Islet precursor cell (in vitro differentiated cells): ENCODE results near the gene CENPO.

Experiments
- DNase-seq: peaks from one replicate; pipeline ENCODE4 v3.0.0-alpha.2; 2018

CENPO gene

GRCh38 chr2:24792874-24793760 lies at the start of gene CENPO, which contains the start of gene PTRHD1:
CENPO (plus strand) TSS chr2:24793425; CDS start chr2:24793920, 495 bp downstream.
PTRHD1 (minus strand) TSS chr2:24793391; CDS start chr2:24793377, 14 bp downstream.
- peak; percentile 99 for DNase-seq

GRCh38 chr2:24743924-24744323 lies 49.3 kb upstream of the CENPO start:
- no peak for DNase-seq

DNA sequence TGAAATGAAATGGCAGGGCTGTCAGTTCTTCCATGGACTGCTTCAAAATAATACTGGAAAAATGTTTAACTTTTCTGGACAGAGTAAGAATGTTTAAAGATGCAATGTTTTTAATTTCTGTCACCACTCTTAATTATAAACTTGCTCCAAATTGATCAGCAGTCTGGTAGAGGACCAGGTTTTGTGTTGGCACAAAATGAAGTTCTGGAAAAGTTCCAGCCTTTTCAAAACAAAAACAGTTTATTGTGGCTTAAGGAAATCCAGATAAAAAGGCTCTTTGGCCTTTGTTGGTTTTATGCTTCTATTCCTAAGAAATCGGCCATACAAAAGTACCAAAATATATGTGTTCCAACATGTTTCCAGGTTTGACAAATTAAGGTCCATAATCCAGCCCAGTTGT lies 48.9 kb upstream of the CENPO start:
- DNase-seq: no peak

DNA sequence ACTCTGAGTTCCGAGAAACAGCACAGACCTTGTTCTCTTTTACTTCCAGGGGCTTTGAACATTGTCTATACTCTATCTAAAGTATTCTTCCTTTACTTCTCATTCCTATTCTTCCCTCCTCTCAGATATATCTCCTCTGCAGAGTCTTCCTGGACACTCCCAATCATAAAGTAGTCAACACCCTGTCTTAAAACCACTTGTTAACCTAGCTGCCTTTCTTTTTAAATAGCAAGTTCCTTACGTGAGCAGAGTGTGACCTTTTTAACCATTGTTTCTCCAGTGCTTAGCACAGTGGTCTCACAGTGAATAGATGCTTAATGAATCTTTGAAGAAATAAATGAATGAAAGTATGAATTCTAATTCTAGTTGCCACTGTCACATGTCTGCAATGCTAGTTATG lies 47.4 kb upstream of the CENPO start:
- no peak for DNase-seq

- DNase-seq: no peak
Measured at GRCh38 chr2:24747299-24747698, 45.9 kb upstream of the CENPO start.

DNA sequence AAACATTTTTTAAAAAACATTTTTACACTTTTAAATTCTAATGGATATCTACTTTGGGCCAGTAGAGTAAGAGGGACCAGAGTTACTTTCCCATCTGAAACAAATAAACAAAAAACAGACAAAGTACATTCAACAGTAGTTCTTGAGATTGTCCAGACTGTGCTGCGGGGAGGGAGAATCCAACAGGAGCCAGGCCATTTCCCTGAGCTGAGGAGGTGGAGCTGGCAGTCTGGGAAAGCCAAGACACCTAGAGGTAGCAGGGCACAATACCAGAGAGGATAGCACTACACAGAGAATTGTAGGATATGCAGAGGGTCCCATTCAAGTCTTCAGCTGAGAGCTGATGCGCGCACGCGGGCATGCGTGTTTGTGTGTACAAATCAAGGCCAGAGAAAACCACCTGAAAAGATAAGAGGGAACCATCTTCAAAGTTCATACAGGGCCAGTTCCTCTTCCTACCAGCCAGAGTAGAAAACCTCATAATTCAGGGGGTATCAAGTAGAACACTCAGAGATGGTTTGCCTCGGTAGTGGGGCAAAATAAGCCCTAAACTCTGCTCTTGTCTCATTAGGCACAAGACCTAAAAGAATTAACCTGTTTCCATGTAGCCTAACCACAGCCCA lies 44.0 kb upstream of the CENPO start:
- DNase-seq: peak; percentile 80

GRCh38 chr2:24754985-24755705 lies 38.1 kb upstream of the CENPO start:
- no peak for DNase-seq

DNA sequence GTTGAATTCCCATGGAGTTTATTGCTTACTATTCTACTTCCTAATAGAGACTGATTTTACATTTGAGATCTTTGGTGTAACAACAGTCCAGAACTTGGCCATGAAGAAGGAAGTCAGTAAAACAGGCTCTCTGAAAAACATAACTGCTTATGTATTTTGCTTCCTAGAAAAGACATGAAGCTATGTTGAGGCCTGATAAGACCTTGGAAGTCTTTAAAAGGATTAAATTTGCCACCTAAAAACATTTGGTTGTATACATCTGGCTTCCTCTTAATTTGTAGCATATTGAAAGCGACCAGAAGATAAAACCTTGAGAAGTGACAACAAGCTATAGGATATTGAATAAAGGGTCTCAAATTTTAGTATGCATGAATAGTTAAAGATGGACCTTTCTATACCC lies 36.4 kb upstream of the CENPO start:
- no peak for DNase-seq

DNA sequence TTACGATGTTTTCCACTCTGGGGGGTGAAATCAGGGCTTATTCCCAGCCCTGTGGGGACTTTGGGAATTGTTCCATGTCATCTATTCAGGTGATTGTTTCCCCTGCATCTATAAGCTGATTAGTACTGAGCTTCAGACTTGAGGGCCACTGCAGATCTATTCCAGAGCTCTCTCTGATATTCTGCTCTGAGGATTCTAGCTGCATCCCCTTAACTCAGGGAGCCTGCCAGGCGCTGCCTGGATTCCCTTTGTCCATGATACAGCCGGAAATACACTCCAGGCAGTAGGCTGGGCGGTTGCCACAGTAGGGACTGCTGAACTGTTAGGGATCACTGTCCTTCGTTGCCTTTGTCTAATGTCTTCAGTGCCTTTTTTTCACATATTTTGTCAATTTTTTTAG lies 31.4 kb upstream of the CENPO start:
- DNase-seq: no peak

DNA sequence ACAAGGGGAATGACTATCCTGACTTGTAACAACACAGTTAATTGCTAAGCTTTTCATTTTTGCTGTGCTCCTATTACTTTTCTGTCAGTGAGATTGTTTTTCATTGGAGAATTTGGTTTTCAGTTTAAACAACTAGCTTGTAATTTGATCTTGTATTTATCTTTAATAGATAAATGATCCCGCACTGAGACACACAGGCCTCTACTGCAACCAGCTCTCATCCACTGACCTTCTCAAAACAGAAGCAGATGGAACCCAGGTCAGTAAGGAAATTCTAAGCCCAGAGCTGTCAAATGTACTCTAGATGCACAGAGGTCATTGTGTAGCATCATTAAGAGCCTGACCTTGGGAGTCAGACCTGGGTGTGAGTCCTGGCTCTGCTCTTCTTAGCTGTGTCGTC lies 30.7 kb upstream of the CENPO start:
- no peak for DNase-seq

GRCh38 chr2:24763843-24764242 lies 29.4 kb upstream of the CENPO start:
- no peak for DNase-seq

- no peak for DNase-seq
Measured at GRCh38 chr2:24766609-24767008, 26.6 kb upstream of the CENPO start.

DNA sequence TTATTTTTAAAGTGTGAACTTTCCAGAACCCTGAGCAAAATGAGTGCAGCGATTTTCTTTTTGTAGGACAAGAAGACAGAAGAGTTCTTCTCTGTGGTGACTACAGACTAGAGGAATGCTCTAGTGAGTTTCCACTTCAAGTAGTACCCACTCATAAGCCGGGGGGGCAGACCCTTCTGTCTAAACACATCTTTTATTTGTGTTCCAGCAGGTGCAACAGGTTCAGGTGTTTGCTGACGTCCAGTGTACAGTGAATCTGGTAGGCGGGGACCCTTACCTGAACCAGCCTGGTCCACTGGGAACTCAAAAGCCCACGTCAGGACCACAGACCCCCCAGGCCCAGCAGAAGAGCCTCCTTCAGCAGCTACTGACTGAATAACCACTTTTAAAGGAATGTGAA lies 25.2 kb upstream of the CENPO start:
- no peak for DNase-seq

GRCh38 chr2:24768601-24769000 lies 24.6 kb upstream of the CENPO start:
- no peak for DNase-seq

- DNase-seq: peak; percentile 43
Measured at GRCh38 chr2:24771061-24771460, 22.2 kb upstream of the CENPO start.

DNA sequence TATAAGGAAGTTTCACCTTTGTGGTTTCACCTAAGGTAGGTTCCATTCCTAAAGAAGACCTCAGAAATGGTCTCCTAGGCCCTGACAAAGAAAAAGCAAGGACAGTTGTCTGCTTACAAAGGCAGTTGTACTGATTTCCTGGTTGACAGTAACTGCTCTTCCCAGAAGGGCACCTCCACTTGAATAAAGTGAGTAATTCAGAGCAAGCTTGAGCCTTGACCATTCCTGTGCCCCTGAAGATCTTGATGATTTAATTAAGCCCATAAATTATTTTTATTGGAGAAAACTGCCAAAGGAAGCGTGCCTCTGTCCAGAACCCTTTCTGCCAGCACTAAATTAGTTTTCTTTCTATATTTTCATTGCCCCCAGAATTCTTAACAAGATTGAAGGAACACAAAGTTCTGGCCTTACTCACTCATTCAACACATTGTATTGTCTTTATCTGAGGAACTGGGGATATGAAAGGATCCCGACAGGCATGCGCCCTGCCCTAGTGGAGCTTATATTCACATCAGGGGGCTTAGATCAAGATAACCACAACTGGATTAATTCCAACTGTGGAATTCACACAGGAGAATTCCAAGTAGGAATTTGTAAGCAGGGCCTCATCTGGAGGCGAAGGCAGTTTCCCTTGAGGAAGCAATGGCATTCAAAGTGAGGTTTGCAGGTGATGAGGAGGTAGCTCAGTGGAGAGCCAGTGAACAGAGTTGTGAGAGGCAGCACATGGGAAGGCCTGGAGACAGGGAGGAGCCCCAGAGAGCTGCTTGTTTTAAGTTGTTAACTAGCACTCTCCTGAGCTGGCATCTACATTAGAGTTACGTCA lies 21.2 kb upstream of the CENPO start:
- DNase-seq: peak; percentile 50

DNA sequence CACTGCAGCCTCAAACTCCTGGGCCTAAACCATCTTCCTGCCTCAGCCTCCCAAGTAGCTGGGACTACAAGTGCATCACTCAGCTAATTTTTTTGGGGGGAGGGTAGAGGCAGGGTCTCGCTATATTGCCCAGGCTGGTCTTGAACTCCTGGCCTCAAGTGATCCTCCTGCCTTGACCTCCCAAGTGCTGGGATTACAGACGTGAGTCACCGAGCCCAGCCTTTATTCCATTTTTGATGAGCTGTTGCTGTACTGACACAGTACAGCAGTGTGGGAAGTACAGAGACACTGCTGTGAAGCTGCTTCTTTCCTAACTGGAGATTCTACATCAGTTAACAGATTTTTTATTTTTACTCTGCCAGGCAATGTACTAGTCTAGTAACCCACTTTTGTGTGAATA lies 18.9 kb upstream of the CENPO start:
- DNase-seq: peak; percentile 30

DNA sequence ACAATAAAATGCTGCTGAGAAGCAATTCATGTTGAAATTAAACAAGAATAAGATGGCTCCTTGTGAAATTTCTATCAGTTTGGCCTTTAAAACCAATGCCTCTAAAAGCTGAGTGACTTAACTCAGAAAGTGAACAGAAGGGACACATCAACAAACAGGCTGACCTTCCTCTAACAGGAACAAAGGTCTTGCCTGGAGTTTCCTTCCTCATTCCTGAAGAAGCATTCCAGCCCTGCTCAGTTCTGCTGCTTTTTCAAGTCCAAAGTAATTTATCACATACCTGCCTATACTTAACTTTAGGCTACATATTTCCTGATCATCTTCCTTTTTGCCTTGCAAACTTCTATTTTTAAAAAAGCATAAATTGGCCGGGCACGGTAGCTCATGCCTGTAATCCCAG lies 14.1 kb upstream of the CENPO start:
- DNase-seq: peak; percentile 52

DNA sequence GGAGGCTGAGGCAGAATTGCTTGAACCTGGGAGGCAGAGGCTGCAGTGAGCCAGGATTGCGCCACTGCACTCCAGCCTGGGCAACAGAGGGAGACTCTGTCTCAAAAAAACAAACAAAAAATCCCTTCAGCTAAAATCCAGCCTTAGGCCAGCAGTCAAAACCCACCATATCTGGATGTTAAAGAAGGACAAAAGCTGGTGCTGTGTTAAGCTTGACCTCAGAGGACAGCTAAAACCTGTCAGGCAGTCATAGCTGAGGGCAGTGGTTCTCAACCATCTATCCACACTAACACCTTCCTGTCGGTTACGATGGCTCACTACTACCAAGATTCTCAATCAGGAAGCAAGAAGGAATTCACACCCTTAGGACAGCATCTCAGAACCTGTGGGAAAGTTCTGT lies 9.6 kb upstream of the CENPO start:
- DNase-seq: no peak

DNA sequence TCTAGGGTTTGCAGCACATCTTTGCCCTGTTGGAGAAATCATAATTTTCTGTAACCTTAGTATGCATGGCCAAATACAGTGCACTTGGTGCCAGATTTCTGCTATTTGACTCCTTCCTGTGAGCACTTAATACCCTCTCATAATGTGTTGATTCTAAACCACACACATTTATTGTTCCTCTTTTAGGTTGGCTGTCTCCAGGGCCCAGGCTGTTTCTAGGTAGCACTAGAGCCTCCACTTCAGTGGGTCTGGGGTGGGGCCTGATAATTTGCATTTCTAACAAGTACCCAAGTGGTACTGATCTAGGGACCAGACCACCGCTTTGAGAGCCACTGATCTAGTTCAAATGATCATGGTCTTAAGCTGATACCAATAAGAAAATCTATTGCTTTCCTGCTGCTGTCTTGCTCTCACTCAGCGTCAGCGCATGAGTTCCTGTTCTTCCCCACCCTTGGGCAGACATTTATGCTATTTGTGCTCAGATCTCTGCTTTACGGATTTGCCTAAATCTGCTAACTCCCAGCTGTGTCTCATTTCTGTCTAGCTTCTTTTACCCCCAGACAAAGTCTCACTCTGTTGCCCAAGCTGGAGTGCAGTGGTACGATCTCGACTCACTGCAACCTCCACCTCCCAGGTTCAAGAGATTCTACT lies 7.4 kb upstream of the CENPO start:
- DNase-seq: no peak

- no peak for DNase-seq
Measured at GRCh38 chr2:24787532-24787931, 5.7 kb upstream of the CENPO start.

- DNase-seq: no peak
Measured at GRCh38 chr2:24788816-24789215, 4.4 kb upstream of the CENPO start.
